Measurements from ENCODE around the gene TBC1D2.
A peak's percentile ranks its signal among the peaks of the same experiment; 100 is the strongest.
"Not testable (repeated sequence)": the region's sequence is repeated elsewhere in the genome, so short reads cannot be mapped to it uniquely, and the experiment has no call there.

The TBC1D2 gene

DNA sequence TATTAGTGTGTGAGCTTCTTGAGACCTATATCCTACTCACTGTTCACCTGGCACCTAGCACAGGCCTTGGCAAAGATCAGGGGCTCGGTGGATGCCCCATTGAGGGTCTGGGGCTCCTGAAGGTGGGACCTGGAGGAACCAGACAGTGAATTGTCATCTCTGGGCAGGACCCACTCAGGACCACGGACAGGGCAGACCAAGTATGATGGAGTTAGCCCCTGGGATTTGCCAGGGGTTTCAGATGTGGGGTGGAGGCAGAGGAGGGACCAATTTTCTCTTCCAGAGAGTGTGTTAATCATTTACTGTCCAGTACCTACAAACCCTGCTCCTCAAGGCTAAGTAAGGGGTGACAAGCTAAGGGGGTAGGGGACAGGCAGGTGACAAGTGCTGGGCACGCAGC is 29.3 kb upstream of the TBC1D2 start:
- Mint-ChIP-seq H3K9me3 (no peaks in the 10 kb centered on the region), H3K36me3 (no peaks in the 10 kb centered on the region), H3K4me1 (no peaks in the 10 kb centered on the region), H3K27me3 (peaks cover 13% of the 10 kb centered on the region), H3K27ac (no peak overlapping the region), H3K4me3 (no peak overlapping the region)
- ATAC-seq (ENCODE audit: low read depth) (no peak), DNase-seq (ENCODE audit: low spot score in 2 of 2) (no peak)

DNA sequence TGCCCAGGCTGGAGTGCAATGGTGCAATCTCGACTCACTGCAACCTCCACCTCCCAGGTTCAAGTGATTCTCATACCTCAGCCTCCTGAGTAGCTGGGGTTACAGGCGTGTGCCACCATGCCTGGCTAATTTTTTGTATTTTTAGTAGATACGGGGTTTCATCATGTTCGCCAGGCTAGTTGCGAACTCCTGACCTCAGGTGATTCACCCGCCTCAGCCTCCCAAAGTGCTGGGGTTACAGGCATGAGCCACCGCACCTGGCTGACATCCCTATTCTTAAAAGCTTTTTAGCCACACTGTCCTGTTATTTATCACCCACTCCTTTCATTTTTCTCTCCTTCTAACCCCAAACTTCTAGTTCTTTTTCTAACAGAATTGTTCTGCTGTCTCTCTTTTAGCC is 27.7 kb upstream of the TBC1D2 start:
- H3K36me3 Mint-ChIP-seq; H3K4me1 Mint-ChIP-seq; ATAC-seq (ENCODE audit: low read depth); DNase-seq (ENCODE audit: low spot score in 2 of 2); H3K27ac Mint-ChIP-seq; H3K9me3 Mint-ChIP-seq; H3K4me3 Mint-ChIP-seq: not testable (repeated sequence)
- H3K27me3 Mint-ChIP-seq: peaks cover 16% of the 10 kb centered on the region

DNA sequence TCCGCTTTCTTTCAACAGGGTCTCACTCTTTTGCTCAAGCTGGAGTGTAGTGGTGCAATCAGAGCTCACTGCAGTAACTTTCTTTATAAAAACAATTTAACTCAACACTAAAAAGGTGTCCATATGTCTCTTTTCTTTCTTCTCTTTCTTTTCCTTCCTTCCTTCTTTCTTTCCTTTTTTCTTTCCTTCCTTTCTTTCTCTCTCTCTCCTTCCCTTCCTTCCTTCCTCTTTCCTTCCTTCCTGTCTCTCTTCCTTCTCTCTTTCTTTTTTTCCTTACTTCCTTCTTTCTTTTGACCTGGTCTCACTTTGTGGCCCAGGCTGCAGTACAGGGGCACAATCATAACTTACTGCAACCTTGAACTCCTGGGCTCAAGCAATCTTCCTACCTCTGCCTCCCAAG is 25.8 kb upstream of the TBC1D2 start:
- Mint-ChIP-seq H3K4me3 (no peak overlapping the region), H3K4me1 (no peaks in the 10 kb centered on the region), H3K9me3 (no peaks in the 10 kb centered on the region), H3K27me3 (peaks cover 10% of the 10 kb centered on the region), H3K27ac (no peak overlapping the region), H3K36me3 (no peaks in the 10 kb centered on the region)
- no peak for ATAC-seq (ENCODE audit: low read depth)
- DNase-seq (ENCODE audit: low spot score in 2 of 2): no peak

DNA sequence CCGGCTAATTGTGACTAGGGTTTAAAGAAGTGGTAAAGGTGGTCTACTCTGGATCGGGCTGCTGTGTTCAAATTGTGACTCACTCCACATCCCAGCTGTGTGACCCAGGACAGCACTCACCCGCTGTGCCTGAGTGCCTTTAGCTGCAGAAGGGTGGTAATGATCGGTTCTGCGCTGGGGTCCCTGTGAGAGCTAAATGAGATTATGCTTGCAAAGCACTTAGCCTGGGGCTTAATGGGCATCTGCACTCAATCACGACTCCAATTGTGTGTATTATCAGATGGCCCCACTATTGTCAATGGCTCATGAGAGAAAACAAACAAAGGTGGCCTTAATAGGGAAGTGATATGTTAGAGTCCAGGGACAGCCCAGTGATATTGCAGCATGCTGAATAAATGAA is 25.1 kb upstream of the TBC1D2 start:
- Mint-ChIP-seq H3K4me3 (no peak overlapping the region), H3K36me3 (no peaks in the 10 kb centered on the region), H3K4me1 (no peaks in the 10 kb centered on the region), H3K9me3 (no peaks in the 10 kb centered on the region), H3K27me3 (peaks cover 10% of the 10 kb centered on the region), H3K27ac (no peak overlapping the region)
- DNase-seq (ENCODE audit: low spot score in 2 of 2): no peak
- ATAC-seq (ENCODE audit: low read depth): no peak

DNA sequence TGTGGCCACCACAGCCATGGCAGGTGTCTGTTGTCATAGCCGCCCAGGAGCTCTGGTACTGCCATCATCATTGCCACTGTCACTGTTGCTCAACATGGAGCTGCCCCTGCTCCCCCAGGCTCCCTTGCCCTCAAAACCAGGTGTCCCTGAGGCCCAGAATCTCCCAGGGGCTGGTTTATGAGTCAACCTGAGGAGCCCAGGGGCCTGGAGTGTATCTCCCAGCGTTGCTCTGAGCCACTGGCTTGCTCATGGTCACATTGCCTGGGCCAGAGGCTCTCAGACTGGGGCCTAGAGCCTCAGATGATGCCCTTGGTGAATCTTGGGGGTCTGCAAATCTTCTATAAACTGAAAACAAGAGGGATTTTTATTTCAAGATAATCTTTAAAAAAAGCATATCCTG is 24.7 kb upstream of the TBC1D2 start:
- Mint-ChIP-seq H3K9me3 (no peaks in the 10 kb centered on the region), H3K27ac (no peak overlapping the region), H3K36me3 (no peaks in the 10 kb centered on the region), H3K4me1 (no peaks in the 10 kb centered on the region), H3K27me3 (peaks cover 10% of the 10 kb centered on the region), H3K4me3 (no peak overlapping the region)
- DNase-seq (ENCODE audit: low spot score in 2 of 2): no peak
- no peak for ATAC-seq (ENCODE audit: low read depth)

DNA sequence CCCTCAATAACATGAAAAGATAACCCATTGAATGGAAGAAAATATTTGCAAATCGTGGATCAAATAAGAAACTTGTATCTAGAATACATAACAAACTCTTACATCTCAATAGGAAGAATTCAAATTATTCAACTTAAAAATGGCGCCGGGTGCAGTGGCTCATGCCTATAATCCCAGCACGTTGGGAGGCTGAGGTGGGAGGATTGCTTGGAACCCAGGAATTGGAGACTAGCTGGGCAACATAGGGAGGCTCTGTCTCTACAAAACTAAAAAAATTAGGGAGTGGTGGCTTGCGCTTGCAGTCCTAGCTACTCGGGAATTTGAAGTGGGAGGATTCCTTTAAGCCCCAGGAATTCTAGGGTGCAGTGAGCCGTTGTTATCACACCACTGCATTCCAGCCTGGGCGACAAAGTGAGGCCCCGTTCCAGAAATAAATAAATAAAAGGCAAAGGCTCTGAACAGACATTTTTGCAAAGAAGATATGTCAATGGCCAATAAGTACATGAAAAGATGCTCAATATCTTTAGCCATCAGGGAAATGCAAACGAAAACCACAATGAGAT is 21.5 kb upstream of the TBC1D2 start:
- Mint-ChIP-seq H3K4me3 (no peak overlapping the region), H3K36me3 (no peaks in the 10 kb centered on the region), H3K27me3 (peaks cover 16% of the 10 kb centered on the region), H3K9me3 (no peaks in the 10 kb centered on the region), H3K4me1 (no peaks in the 10 kb centered on the region), H3K27ac (no peak overlapping the region)
- ATAC-seq (ENCODE audit: low read depth) (no peak), DNase-seq (ENCODE audit: low spot score in 2 of 2) (no peak)

DNA sequence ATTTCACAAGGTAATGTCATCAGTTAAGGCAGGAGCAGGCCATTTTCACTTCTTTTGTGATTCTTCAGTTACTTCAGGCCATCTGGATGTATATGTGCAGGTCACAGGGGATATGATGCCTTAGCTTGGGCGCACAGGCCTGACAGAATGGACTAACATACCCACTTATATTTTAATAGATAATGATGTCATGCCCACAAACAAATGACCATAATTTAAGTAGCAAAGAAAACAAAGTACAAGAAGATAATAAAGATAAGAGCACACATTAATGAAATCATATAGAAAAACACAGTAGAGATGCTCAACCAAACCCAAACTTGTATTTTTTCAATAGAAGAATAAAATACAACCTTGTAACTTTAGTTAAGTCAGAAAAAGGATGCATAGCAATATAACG is 19.7 kb upstream of the TBC1D2 start:
- Mint-ChIP-seq H3K4me3 (no peak overlapping the region), H3K36me3 (no peaks in the 10 kb centered on the region), H3K4me1 (no peaks in the 10 kb centered on the region), H3K9me3 (no peaks in the 10 kb centered on the region), H3K27me3 (peaks cover 18% of the 10 kb centered on the region), H3K27ac (no peak overlapping the region)
- ATAC-seq (ENCODE audit: low read depth) (no peak), DNase-seq (ENCODE audit: low spot score in 2 of 2) (no peak)

DNA sequence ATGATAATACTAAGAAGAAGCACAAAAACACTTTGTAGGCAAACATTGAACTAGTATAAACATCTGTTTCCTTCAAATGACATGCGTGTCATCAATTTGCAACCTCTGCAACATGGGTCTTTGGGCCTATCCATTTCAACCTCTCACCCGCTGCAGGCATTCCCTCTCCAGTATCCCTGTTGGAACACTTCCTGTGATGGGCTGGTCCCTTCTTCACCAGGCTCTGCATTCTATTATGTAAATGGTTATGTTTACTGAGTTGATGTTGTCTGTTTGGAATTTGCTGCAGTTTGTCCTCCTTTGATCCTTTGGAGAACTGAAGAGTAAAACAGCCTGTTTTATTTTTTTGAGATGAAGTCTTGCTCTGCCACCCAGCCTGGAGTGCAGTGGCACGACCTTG is 16.6 kb upstream of the TBC1D2 start:
- H3K9me3 Mint-ChIP-seq: no peaks in the 10 kb centered on the region
- ATAC-seq (ENCODE audit: low read depth) (no peak), DNase-seq (ENCODE audit: low spot score in 2 of 2) (no peak)
- H3K4me1 Mint-ChIP-seq: no peaks in the 10 kb centered on the region
- no peaks in the 10 kb centered on the region for H3K36me3 Mint-ChIP-seq
- H3K27ac Mint-ChIP-seq: no peak overlapping the region
- H3K4me3 Mint-ChIP-seq: no peak overlapping the region
- peaks cover 33% of the 10 kb centered on the region for H3K27me3 Mint-ChIP-seq

DNA sequence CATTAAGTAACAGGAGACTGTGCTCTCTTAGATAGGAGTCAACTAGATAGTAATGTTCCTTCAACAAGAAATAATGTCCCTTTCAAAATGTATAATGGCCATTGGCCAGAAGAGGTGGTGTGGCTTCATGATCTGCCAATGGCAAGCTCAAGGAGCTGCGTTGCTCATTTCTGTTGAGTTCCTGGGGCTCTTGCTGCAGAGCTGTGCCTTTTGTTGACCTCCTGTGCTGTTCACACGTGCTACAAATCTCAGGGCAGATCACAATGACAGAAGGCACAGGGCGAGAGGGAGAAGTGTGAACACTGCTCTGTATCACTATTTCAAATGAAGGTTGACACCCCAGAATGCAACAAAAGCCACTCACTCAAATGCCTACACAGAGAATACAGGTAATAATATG is 16.0 kb upstream of the TBC1D2 start:
- no peak for ATAC-seq (ENCODE audit: low read depth)
- peaks cover 34% of the 10 kb centered on the region for H3K27me3 Mint-ChIP-seq

DNA sequence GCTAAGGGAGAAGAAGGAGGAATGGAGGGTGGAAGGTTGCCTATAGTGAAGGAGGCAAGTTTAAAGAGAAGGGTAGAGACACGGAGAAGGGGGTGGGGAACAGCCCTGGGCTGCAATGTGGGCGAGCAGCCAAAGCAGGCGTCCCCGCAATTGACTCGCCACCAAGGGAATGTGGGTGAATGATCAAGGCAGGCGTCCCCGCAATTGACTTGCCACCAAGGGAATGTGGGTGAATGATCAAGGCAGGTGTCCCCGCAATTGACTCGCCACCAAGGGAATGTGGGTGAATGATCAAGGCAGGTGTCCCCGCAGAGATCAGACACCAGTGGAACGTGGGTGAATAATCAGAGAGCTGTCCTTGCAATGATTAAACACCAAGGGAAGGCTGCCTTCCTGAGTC is 14.8 kb upstream of the TBC1D2 start:
- not testable (repeated sequence) for H3K4me1 Mint-ChIP-seq; ATAC-seq (ENCODE audit: low read depth); H3K9me3 Mint-ChIP-seq; DNase-seq (ENCODE audit: low spot score in 2 of 2); H3K36me3 Mint-ChIP-seq; H3K4me3 Mint-ChIP-seq; H3K27ac Mint-ChIP-seq
- H3K27me3 Mint-ChIP-seq: peaks cover 34% of the 10 kb centered on the region

More for the DNA sequence above, 16.0 kb upstream of the TBC1D2 start:
- Mint-ChIP-seq H3K9me3 (no peaks in the 10 kb centered on the region), H3K36me3 (no peaks in the 10 kb centered on the region), H3K4me1 (no peaks in the 10 kb centered on the region), H3K4me3 (no peak overlapping the region), H3K27ac (no peak overlapping the region)
- no peak for DNase-seq (ENCODE audit: low spot score in 2 of 2)

DNA sequence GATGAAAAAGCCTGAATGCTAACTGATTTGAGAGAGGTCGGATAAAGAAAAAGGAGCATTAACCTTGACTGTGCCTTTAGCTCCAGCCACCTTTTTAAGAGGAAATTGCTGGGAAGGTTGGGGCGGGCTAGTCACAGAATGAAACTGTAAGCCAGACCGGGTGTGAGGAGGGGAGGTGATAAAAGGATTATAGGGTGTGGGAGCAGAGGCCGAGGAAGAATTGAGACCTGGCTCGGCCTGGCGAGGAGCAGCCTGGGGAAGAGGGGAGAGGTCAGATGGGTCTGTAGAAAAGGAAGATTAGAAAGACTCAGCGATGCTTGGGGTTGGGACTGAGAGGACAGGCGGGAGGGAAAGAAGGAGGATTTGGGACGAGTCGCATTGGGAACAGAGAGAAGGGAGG is 14.2 kb upstream of the TBC1D2 start:
- not testable (repeated sequence) for DNase-seq (ENCODE audit: low spot score in 2 of 2); H3K4me1 Mint-ChIP-seq; H3K36me3 Mint-ChIP-seq; H3K27ac Mint-ChIP-seq; H3K9me3 Mint-ChIP-seq; H3K4me3 Mint-ChIP-seq; ATAC-seq (ENCODE audit: low read depth)
- peaks cover 32% of the 10 kb centered on the region for H3K27me3 Mint-ChIP-seq

DNA sequence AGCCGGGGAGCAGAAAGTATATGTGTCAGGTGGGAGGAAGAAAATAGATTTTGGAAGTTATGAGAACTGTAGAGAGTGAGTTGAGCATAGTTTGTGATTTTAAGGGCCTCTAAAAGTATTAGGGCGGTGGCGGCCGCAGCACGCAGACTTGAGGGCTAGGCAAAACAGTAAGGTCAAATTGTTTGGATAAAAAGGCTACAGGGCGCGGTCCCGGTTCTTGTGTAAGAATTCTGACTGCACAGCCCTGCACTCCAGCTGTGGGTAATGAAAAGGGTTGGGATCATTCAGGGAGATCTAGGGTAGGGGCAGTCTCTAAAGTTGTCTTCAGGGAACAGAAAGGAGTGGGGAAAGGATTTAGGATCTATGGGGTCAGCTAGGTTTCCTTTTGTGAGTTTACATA is 12.1 kb upstream of the TBC1D2 start:
- not testable (repeated sequence) for DNase-seq (ENCODE audit: low spot score in 2 of 2)

DNA sequence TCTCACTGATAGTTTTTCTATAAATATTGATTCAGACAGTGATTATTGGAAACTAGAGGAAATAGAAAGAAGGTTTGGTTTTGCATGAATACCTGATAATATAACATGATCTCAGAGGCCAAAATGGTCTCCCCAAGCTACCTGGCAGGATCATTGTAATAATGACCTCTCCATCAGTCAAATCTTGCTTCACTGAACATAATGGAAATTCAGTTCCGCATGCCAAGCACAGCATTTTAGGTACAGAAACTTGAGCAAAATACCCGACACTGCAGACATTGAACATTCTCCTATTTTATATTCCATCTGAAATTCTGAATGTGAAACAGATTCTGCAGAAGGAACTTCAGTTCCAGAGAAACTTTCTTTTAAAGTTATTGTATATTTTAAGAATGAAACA is 9.1 kb upstream of the TBC1D2 start:
- Mint-ChIP-seq H3K36me3 (no peaks in the 10 kb centered on the region), H3K4me1 (no peaks in the 10 kb centered on the region), H3K4me3 (no peak overlapping the region), H3K27ac (no peak overlapping the region), H3K27me3 (peaks cover 13% of the 10 kb centered on the region), H3K9me3 (no peaks in the 10 kb centered on the region)
- DNase-seq (ENCODE audit: low spot score in 2 of 2) (no peak), ATAC-seq (ENCODE audit: low read depth) (no peak)

More for the DNA sequence above, 12.1 kb upstream of the TBC1D2 start:
- not testable (repeated sequence) for H3K9me3 Mint-ChIP-seq; ATAC-seq (ENCODE audit: low read depth); H3K4me3 Mint-ChIP-seq; H3K36me3 Mint-ChIP-seq; H3K4me1 Mint-ChIP-seq; H3K27ac Mint-ChIP-seq
- peaks cover 28% of the 10 kb centered on the region for H3K27me3 Mint-ChIP-seq

DNA sequence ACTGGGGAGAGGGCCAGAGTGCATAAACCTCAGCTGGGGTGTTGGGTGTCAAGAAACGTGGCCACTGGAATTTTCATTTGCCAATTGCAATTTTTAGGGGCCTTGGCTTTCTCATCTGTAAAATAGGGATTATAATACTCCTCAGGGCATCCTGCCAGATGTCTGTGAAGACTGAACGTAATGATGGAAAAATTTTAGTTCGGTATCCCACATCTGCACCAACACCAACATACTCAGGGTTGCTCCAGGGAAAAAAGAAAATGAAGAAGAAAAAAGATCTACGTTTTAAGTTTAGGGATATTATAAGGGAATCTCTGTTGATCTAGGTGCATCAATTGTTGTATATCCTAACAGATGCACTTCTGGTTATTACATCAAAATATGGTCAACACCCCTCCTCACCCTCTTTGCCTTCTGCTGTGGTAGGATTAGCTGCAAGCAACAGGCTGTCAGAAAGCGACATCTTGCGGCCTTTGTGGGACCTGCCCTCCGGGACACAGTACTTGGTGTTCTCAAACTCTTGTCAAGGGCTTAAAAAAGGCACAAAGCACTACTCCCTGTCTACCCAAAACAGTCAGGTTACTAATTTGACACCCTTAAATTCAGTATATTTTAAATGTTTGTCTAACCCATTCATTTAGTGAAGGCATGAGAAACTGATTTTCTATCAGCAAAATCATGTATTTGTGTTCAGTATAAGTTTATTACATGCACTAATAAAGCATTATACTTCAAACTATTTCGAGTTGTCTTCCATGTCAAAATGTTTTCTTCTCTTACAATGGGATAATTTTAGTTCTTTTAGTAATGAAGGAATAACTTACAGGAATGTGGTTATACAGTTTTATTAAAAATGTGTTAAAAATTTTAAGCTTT is 8.3 kb upstream of the TBC1D2 start:
- Mint-ChIP-seq H3K27me3 (peaks cover 11% of the 10 kb centered on the region), H3K4me3 (no peak overlapping the region), H3K9me3 (no peaks in the 10 kb centered on the region), H3K4me1 (no peaks in the 10 kb centered on the region), H3K36me3 (no peaks in the 10 kb centered on the region), H3K27ac (no peak overlapping the region)
- ATAC-seq (ENCODE audit: low read depth) (peak; percentile 100), DNase-seq (ENCODE audit: low spot score in 2 of 2) (peak; percentile 76 to 77)

DNA sequence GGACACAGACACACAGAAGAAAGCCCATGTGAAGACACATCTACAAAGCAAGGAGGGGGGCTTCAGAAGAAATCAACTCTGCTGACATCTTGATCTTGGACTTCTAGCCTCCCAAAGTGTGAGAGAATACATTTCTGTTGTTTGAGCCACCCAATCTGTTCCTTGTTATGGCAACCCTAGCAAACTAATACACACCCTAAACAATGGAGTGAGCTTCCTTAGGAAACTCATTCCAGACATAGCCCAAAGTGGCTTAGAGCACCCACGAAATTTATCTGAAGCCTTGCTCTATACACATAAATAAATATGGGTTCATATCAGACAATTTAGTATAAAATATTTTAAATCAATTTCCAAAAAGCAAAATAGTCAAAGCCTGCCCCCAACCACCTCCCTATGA is 7.6 kb upstream of the TBC1D2 start:
- no peaks in the 10 kb centered on the region for H3K36me3 Mint-ChIP-seq
- H3K4me3 Mint-ChIP-seq: no peak overlapping the region
- DNase-seq (ENCODE audit: low spot score in 2 of 2) (no peak), ATAC-seq (ENCODE audit: low read depth) (no peak)
- H3K27me3 Mint-ChIP-seq: peaks cover 7% of the 10 kb centered on the region
- no peaks in the 10 kb centered on the region for H3K4me1 Mint-ChIP-seq
- H3K27ac Mint-ChIP-seq: no peak overlapping the region
- no peaks in the 10 kb centered on the region for H3K9me3 Mint-ChIP-seq

Measured in memory B cell (primary cell).